GM12875 (cell line): ENCODE measurements around the gene HSD17B13.
"Not testable (repeated sequence)": the region's sequence is repeated elsewhere in the genome, so short reads cannot be mapped to it uniquely, and the experiment has no call there.

Experiments
- H3K4me3 ChIP-seq: one replicate; pipeline ENCODE4 v1.5.1; 2011; ENCODE audit warnings: low read depth, low read length, control low read depth
- CTCF ChIP-seq: IDR thresholded peaks from 2 replicates; pipeline ENCODE4 v1.5.1; 2011; ENCODE audit warnings: low read depth, mild to moderate bottlenecking, control low read depth, inconsistent platforms, low read length, moderate library complexity, borderline replicate concordance; ENCODE audit not compliant: insufficient read depth

Gene HSD17B13

GRCh38 chr4:87316961-87317360 lies 5.7 kb downstream of the HSD17B13 start:
- TF ChIP-seq CTCF: no peak
- H3K4me3 ChIP-seq: no peak overlapping the region

GRCh38 chr4:87315000-87315399 lies 7.7 kb downstream of the HSD17B13 start:
- H3K4me3 ChIP-seq: not testable (repeated sequence)

- no peak overlapping the region for H3K4me3 ChIP-seq
- TF ChIP-seq CTCF: no peak
Observed at GRCh38 chr4:87313756-87314155, 8.9 kb downstream of the HSD17B13 start.

- H3K4me3 ChIP-seq: no peak overlapping the region
- no peak for TF ChIP-seq CTCF
Observed at GRCh38 chr4:87311684-87312083, 11.0 kb downstream of the HSD17B13 start.

GRCh38 chr4:87310691-87311335 lies 11.9 kb downstream of the HSD17B13 start:
- H3K4me3 ChIP-seq: no peak overlapping the region
- TF ChIP-seq CTCF: no peak

- TF ChIP-seq CTCF: no peak
- no peak overlapping the region for H3K4me3 ChIP-seq
Observed at GRCh38 chr4:87309625-87310024, 13.1 kb downstream of the HSD17B13 start.

GRCh38 chr4:87306056-87306455 lies 16.6 kb downstream of the HSD17B13 start:
- H3K4me3 ChIP-seq: no peak overlapping the region
- no peak for TF ChIP-seq CTCF

- TF ChIP-seq CTCF: no peak
- no peak overlapping the region for H3K4me3 ChIP-seq
Observed at GRCh38 chr4:87305562-87305961, 17.1 kb downstream of the HSD17B13 start.
